HuH-7.5 (cell line): ENCODE data around the gene C2orf80.
"Not testable (repeated sequence)": the region's sequence is repeated elsewhere in the genome, so short reads cannot be mapped to it uniquely, and the experiment has no call there.

Experiments
- DNase-seq: peaks from one replicate; pipeline ENCODE4 v3.0.0; 2011; ENCODE audit warnings: low spot score

C2orf80 gene

GRCh38 chr2:208189810-208190503 is at the start of gene C2orf80:
C2orf80 (minus strand) TSS chr2:208190030; CDS start chr2:208186986, 3,044 bp downstream.
- no peak for DNase-seq

- DNase-seq, result no peak
These were observed 46.0 kb upstream of the C2orf80 start for GRCh38 chr2:208235860-208236259.

GRCh38 chr2:208234786-208235185 is 45.0 kb upstream of the C2orf80 start:
- no peak for DNase-seq

- DNase-seq, result no peak
These were observed 38.6 kb upstream of the C2orf80 start for GRCh38 chr2:208228476-208228875.

DNA sequence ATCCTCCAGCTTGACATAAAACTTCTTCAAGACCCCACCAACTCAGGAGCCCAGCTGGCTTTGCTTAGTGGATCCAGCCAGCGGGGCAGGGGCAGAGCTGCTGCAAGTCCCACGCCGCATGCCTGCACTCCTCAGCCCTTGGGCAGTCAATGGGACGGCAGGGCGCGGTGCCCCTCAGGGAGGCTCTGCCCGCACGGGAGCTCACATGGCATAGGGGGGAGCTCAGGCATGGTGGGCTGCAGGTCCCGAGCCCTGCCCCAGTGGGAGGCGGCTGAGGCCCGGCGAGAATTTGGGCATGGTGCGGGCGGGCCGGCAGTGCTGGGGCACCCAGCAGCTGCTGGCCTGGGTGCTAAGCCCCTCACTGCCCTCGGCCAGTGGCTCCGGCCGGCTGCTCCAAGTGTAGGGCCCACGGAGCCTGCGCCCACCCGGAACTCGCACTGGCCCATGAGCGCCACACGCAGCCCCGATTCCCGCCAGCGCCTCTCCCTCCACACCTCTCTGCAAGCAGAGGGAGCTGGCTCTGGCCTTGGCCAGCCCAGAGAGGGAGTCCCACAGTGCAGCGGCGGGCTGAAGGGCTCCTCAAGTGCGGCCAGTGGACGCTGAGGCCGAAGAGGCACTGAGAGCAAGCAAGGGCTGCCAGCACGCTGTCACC is 37.9 kb upstream of the C2orf80 start:
- no peak for DNase-seq

DNA sequence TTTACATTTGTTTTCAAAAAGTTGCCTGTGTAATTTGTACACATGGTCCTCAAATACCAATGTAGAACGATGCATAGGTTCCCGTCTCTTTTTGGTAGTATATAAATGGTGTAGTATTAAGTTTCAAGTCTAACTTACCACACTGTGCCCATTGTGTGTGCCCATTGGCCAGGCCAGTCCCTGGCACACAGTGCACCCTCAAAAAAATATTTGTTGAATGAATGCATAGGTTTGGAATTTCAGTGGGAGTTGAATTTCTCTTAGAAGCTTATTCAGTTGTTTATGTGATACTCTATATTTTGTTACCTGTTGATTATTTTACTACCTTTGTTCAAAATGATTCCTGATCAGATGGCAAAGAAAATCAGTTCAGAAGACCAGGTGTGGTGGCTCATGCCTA is 35.0 kb upstream of the C2orf80 start:
- DNase-seq, result no peak

- DNase-seq, result no peak
These were observed 32.5 kb upstream of the C2orf80 start for GRCh38 chr2:208222351-208222750.

- DNase-seq, result not testable (repeated sequence)
These were observed 32.0 kb upstream of the C2orf80 start for GRCh38 chr2:208221873-208222272.

GRCh38 chr2:208210688-208211451 is 21.0 kb upstream of the C2orf80 start:
- DNase-seq, result no peak

- no peak for DNase-seq
These were observed 18.7 kb upstream of the C2orf80 start for GRCh38 chr2:208208335-208209085.

DNA sequence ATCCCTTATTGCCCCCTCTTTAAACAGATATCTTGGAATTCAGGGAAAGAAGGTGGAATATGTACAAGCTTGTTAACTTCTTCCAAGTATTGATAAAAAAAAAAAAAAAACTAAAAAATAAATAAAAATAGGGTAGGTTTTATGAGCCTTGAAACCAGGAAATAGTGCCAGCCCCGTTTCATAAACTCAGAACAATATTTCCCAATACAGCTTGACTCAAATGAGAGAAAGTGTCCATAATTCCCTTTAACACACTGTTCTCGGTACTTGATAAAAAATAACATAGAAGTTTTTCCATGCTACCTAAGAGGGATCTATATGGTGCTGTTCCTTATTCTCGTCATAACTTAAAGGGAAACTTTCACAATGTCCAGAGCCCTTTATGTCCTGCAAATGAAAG is 17.9 kb upstream of the C2orf80 start:
- no peak for DNase-seq

- DNase-seq, result no peak
These were observed 14.3 kb upstream of the C2orf80 start for GRCh38 chr2:208204166-208204565.

- no peak for DNase-seq
These were observed 5.7 kb upstream of the C2orf80 start for GRCh38 chr2:208195531-208195930.

DNA sequence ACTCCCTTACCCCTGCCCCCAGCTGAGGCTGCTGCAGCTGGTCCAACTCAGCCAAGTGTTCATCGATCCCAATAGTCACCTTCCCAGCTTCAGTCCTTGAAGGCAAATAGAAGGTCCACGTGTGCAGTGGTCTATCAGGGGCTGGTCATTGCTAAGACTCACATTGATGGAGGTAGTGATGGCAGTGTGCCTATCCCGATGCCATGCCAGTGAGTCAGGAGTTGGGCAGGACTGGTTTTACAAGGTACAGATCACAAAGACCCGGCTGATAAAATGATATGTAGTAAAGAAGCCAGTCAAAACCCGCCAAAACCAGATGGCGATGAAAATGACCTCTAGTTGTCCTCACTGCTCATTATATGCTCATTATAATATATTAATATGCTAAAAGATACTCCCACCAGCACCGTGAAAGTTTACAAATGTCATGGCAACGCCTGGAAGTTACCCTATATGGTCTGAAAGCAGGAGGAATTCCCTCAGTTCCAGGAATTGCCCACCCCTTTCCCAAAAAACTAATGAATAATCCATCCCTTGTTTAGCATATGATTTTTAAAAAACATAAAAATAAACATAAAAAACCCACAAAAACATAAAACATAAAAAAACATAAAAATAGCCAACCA is 2.9 kb upstream of the C2orf80 start:
- DNase-seq, result no peak

GRCh38 chr2:208189069-208189809 is 591 bp downstream of the C2orf80 start:
- DNase-seq, result no peak

DNA sequence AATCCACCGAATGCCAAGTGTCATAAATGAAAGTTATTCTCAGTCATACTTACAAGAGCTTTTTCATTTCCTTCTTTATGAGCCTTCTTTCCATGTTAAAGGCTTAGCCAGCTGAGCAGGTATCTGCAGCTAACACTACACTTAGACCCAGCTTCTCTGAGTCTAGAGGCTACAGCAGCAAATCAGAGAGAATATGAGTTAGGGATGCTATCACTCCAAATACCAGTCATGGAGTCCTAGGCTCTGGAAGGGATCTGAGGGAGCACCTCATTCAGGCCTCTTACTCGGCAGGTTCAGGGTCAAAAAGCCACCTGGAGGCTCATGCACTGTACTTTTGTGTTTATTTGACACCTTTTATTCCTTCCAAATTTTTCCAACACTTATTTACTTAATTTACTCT is 2.9 kb downstream of the C2orf80 start:
- DNase-seq, result no peak

GRCh38 chr2:208186465-208186864 is 3.4 kb downstream of the C2orf80 start:
- DNase-seq, result no peak

DNA sequence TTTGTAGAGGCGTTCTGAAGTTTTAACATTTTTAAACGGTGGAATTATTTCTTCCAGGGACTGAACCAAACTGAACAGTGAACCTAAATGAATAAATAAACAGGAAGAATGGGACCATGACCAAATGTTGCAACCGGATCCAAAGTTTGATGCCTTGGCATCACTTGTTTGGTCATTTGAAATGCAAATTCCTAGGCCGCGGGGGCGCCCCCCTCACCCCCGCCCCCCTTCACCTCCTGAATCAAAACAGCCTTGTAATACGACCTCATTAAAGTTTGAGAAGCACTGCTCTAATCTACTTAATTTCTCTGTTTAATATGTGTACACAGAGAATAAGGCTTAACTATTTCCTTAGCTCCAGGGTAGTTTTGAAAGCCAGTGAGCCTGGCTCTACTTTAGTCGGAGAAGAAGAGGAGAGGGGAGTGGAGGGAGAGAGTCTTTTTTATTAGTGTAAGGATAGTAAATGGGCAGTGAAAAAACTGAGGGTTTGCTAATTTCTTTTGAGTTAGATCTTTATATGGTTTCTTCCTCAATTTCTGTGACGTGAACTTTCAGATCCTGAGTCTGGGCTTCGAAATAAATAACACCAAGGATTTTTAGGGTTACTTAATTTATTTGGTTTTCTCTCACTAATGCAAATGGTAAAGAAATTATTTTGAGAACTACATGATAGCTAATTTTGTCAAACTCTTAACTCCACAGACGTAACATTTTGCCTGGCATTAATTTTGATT is 5.7 kb downstream of the C2orf80 start:
- no peak for DNase-seq

DNA sequence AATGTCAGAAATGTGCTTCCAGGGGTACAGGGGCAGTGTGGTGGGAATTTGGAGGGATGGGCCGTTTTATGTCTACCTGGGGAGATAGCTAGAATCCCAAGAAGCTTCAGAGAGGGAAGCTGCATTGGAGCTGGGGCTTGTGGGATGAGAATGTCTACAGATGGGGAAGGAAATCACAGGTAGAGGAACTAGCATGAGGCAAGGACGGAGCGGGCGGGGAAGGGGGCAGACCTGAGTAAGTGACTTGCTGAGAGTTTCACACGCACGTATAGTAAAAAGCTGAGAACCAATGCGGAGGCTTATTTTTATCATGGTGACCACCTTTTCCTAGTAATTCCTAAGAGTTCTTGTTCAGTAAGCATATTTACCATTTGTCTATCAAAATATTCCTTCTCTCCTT is 6.3 kb downstream of the C2orf80 start:
- DNase-seq, result no peak

- no peak for DNase-seq
These were observed 7.0 kb downstream of the C2orf80 start for GRCh38 chr2:208182835-208183234.
